A673 (cell line): Measurements from ENCODE around the gene DGAT2.

ENCODE experiments used
- CTCF ChIP-seq: fragments of 300-800, 200-600 bp; sonication (generic); conservative IDR thresholded peaks from 2 replicates; pipeline ENCODE4 v1.5.1; 2017; ENCODE audit warnings: low read depth, mild to moderate bottlenecking, antibody characterized with exemption, low read length, moderate library complexity, mixed read lengths
- EZH2 ChIP-seq: fragments of 200-600 bp; sonication (generic); IDR thresholded peaks from 2 replicates; pipeline ENCODE4 v1.6.1; 2017; ENCODE audit warnings: borderline replicate concordance, low read depth, mild to moderate bottlenecking, mixed read lengths, antibody characterized with exemption, low read length; ENCODE audit not compliant: poor library complexity, severe bottlenecking

- no peak for TF ChIP-seq EZH2
- TF ChIP-seq CTCF: no peak
Observed at GRCh38 chr11:75745807-75746206, 22.8 kb upstream of the DGAT2 start.
